WTC11 (cell line): ENCODE measurements around the gene ARHGAP8.

Experiments
- TF ChIP-seq, protein P1 (sequence below): fragments of 200-600 bp; IDR thresholded peaks from 2 replicates; pipeline ENCODE4 v1.8.0; 2022; ENCODE audit warnings: antibody characterized with exemption
- TF ChIP-seq, protein P2 (sequence below): sonication (generic); formaldehyde crosslinking; IDR thresholded peaks from 2 replicates; pipeline ENCODE4 v1.8.1; 2022; ENCODE audit warnings: missing genetic modification reagents, borderline replicate concordance
- TF ChIP-seq, protein P3 (sequence below): sonication (generic); formaldehyde crosslinking; IDR thresholded peaks from 2 replicates; pipeline ENCODE4 v1.8.0; 2022; ENCODE audit warnings: mild to moderate bottlenecking, missing genetic modification reagents

DNA sequence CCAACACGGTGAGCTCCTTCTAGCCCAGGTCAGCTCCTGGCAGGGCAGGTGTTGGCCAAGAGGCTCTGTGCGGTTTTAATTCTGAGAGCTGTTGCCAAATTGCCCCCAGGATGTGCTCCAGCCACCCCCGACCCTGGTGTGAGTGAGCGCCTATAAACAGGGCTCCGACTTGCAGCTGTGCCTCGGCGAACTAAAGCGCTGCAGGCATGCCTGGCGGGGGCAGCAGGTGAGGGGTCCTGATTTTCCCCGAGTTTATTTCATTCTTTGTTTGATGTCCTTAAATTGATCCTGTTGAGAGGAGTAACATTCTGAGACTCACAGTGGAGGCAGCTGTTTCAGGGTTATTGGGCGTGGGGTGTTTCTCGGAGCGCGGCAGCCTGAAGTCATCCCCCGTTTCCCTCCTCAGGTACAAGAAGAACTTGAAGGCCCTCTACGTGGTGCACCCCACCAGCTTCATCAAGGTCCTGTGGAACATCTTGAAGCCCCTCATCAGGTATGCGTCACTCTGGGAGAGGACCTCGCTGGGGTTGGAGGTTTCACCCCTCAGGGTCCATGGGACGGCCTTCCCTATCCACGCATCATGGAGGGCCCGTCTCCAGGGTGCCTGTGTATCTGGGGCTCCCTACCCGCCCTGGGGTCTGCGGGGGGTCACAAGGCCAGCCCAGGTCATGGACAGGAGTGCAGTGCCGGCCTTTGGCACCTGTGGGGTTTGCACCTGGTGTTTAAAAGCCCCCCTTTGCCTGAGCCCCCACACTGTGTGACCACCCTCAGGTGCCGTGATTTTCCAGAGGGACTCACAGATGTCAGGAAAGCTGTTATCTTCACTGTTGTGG is 62.1 kb downstream of the ARHGAP8 start:
- TF ChIP-seq, protein P1, sequence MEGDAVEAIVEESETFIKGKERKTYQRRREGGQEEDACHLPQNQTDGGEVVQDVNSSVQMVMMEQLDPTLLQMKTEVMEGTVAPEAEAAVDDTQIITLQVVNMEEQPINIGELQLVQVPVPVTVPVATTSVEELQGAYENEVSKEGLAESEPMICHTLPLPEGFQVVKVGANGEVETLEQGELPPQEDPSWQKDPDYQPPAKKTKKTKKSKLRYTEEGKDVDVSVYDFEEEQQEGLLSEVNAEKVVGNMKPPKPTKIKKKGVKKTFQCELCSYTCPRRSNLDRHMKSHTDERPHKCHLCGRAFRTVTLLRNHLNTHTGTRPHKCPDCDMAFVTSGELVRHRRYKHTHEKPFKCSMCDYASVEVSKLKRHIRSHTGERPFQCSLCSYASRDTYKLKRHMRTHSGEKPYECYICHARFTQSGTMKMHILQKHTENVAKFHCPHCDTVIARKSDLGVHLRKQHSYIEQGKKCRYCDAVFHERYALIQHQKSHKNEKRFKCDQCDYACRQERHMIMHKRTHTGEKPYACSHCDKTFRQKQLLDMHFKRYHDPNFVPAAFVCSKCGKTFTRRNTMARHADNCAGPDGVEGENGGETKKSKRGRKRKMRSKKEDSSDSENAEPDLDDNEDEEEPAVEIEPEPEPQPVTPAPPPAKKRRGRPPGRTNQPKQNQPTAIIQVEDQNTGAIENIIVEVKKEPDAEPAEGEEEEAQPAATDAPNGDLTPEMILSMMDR: no peak
- TF ChIP-seq, protein P2, sequence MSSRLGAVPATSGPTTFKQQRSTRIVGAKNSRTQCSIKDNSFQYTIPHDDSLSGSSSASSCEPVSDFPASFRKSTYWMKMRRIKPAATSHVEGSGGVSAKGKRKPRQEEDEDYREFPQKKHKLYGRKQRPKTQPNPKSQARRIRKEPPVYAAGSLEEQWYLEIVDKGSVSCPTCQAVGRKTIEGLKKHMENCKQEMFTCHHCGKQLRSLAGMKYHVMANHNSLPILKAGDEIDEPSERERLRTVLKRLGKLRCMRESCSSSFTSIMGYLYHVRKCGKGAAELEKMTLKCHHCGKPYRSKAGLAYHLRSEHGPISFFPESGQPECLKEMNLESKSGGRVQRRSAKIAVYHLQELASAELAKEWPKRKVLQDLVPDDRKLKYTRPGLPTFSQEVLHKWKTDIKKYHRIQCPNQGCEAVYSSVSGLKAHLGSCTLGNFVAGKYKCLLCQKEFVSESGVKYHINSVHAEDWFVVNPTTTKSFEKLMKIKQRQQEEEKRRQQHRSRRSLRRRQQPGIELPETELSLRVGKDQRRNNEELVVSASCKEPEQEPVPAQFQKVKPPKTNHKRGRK (CRISPR knock-in tag): no peak
- TF ChIP-seq, protein P3, sequence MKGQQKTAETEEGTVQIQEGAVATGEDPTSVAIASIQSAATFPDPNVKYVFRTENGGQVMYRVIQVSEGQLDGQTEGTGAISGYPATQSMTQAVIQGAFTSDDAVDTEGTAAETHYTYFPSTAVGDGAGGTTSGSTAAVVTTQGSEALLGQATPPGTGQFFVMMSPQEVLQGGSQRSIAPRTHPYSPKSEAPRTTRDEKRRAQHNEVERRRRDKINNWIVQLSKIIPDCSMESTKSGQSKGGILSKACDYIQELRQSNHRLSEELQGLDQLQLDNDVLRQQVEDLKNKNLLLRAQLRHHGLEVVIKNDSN (CRISPR knock-in tag): no peak
